Stomach (tissue), 4 donors: ENCODE results near the gene MEFV.

Experiments
- CTCF ChIP-seq, 7 experiments: fragments of 450-650 bp in 4 of 7; fragments of 200-600 bp in 3 of 7; sonication (generic) in 3 of 7; IDR thresholded peaks; one replicate each; pipeline ENCODE4 v1.5.1; 2016 to 2019; ENCODE audit warnings: antibody characterized with exemption in 7 of 7, control low read depth in 2 of 7, mild to moderate bottlenecking in 1 of 7
- POLR2A ChIP-seq, 4 donors: fragments of 450-650 bp; IDR thresholded peaks; one replicate each; pipeline ENCODE4 v1.6.1; 2016; ENCODE audit warnings: antibody characterized with exemption in 4 of 4, control low read depth in 2 of 4, mild to moderate bottlenecking in 1 of 4, moderate library complexity in 1 of 4
- POLR2AphosphoS5 ChIP-seq, 3 donors: sonication (generic); formaldehyde crosslinking; IDR thresholded peaks; one replicate each; pipeline ENCODE4 v1.6.1; 2016; ENCODE audit warnings: antibody characterized with exemption in 3 of 3

- no peak for TF ChIP-seq CTCF (IDR thresholded peaks at IDR 0.05)
- TF ChIP-seq POLR2A (IDR thresholded peaks at IDR 0.05), result no peak
- TF ChIP-seq POLR2AphosphoS5 (IDR thresholded peaks at IDR 0.05), result no peak
These were observed 43.9 kb downstream of the MEFV start for GRCh38 chr16:3212567-3212966.
